ENCODE measurements around the gene BAMBI.
A peak's percentile ranks its signal among the peaks of the same experiment; 100 is the strongest.
"Not testable (repeated sequence)": the region's sequence is repeated elsewhere in the genome, so short reads cannot be mapped to it uniquely, and the experiment has no call there.

The BAMBI gene

DNA sequence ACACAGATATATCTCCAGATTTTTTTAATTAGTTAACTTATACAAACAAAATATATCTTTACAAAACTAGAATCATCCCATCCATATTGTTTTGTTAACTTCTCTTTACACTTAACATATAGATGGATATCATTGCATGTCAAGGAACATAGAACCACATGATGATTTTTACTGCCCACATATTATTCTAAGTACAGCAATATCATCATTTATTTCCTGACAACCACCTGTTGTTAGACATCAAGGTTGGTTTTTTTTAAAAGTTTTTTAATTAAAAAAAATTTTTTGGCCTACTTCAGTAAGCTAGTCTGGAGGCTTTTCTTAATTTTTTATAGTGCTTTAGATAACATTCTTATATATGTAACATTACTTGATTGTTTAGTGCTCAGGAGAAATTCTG, 38.9 kb upstream of the BAMBI start:
- TF ChIP-seq, protein P1, sequence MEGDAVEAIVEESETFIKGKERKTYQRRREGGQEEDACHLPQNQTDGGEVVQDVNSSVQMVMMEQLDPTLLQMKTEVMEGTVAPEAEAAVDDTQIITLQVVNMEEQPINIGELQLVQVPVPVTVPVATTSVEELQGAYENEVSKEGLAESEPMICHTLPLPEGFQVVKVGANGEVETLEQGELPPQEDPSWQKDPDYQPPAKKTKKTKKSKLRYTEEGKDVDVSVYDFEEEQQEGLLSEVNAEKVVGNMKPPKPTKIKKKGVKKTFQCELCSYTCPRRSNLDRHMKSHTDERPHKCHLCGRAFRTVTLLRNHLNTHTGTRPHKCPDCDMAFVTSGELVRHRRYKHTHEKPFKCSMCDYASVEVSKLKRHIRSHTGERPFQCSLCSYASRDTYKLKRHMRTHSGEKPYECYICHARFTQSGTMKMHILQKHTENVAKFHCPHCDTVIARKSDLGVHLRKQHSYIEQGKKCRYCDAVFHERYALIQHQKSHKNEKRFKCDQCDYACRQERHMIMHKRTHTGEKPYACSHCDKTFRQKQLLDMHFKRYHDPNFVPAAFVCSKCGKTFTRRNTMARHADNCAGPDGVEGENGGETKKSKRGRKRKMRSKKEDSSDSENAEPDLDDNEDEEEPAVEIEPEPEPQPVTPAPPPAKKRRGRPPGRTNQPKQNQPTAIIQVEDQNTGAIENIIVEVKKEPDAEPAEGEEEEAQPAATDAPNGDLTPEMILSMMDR (conservative IDR thresholded peaks at IDR 0.05) = no peak
- no peak overlapping the region for H3K27ac ChIP-seq

DNA sequence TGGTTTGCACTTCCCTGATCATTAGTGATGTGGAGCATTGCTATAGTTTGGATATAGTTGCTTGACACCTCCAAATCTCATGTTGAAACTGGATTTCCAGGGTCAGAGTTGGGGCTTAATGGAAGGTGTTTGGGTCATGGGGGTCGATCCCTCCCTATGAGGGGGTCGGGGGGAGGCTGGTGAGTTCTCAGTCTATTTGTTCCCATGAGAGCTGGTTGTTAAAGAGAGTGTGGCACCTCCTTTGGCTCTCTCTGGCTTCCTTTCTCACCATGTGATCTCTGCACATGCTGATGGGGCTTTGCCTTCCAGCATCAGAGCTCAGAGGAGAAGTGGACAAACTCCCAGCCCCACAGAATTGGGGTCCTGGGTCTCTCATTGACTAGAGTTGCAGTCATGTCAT, 36.8 kb upstream of the BAMBI start:
- TF ChIP-seq, protein P1 (conservative IDR thresholded peaks at IDR 0.05) = no peak
- H3K27ac ChIP-seq = no peak overlapping the region

DNA sequence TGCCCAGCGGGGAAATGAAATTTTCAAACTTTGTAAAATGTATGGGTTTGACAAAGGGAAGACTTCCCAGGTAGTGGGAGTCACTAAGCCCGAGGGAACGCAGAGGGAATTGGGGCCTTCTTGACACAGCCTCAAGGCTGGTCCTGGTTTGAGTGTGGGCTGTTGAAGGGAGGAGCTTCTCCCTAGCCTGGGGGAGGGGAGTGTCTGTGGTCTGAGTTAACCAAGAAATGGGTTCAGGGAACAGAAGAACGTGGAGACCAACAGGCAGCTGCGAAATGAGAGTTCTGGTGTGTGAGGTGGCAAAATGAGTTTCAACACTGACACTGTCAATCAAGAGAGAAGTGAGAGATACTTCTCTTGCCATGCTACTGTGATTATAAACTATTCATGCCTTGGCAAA, 32.7 kb upstream of the BAMBI start:
- TF ChIP-seq, protein P1 (conservative IDR thresholded peaks at IDR 0.05) = no peak
- H3K27ac ChIP-seq = no peak overlapping the region

DNA sequence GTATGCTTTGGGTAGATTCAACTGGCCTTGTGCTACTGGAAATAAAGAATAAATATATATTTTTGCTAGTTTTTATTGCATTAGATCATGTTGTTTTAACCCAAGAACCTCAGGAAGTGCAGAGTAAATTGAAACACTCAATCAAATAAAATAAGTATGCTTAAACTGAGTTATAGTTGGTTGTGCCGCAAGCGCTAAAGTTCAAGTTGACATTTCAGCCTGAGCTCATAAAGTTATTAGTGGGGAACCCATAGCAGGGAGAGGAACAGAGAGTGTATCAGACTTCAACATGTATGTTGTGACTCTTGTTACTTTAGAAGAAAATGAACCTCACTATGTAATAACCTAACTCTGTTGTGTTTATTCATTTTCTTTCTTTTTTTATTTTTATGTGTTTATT, 25.2 kb upstream of the BAMBI start:
- H3K27ac ChIP-seq = no peak overlapping the region
- TF ChIP-seq, protein P1 (conservative IDR thresholded peaks at IDR 0.05) = no peak

DNA sequence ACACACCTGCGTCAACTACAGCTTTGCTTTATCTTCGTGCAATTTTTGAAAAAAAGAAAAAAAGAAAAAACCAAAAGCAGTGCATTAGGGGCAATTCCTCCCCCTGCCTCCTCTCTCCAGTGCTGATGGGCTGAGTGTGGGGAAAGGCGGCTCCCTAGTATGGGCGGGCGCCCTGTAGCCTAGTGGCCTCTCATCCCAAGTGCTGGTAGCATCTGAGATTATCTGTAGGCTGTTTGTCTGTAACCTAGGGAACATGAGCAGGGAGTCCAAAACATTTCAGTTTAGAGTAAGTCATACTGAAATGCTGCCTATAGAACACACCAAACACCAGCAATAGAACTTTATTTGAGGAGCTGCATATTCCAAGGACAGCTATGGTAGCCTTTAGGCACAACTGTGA, 24.6 kb upstream of the BAMBI start:
- TF ChIP-seq, protein P1 (conservative IDR thresholded peaks at IDR 0.05) = no peak
- no peak overlapping the region for H3K27ac ChIP-seq

DNA sequence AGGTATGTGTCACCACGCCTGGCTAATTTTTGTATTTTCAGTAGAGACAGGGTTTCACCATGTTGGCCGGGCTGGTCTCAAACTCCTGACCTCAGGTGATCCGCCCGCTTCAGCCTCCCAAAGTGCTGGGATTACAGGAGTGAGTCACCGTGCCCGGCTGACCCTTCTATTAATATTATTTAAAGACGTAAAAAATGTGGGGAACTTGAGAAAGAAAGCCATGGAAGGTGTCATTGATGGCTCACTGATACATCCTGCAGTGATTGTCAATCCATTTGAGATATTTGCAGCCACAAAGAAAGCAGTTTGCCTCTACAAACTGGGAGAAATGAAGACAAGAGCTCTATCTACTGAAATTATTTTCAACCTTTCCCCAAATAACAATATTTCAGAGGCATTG, 18.5 kb upstream of the BAMBI start:
- H3K27ac ChIP-seq = not testable (repeated sequence)

DNA sequence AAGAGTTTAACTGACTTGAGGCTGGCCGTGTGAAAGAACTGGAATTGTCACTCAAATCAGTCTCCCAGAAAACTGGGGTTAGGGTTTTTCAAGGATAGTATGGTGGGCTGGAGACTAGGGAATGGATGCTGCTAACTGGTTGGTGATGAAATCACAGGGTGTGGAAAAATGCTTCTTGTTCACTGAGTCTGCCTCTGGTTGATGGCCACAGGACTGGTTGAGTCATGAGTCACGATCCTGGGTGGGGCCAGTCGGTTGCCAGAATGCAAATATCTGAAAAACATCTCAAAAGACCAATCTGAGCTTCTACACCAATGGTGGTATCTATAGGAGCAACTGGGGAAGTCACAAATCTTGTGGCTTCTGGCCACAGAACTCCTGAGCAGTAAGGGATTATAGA, 16.3 kb upstream of the BAMBI start:
- H3K27ac ChIP-seq = no peak overlapping the region
- TF ChIP-seq, protein P1 (conservative IDR thresholded peaks at IDR 0.05) = no peak

DNA sequence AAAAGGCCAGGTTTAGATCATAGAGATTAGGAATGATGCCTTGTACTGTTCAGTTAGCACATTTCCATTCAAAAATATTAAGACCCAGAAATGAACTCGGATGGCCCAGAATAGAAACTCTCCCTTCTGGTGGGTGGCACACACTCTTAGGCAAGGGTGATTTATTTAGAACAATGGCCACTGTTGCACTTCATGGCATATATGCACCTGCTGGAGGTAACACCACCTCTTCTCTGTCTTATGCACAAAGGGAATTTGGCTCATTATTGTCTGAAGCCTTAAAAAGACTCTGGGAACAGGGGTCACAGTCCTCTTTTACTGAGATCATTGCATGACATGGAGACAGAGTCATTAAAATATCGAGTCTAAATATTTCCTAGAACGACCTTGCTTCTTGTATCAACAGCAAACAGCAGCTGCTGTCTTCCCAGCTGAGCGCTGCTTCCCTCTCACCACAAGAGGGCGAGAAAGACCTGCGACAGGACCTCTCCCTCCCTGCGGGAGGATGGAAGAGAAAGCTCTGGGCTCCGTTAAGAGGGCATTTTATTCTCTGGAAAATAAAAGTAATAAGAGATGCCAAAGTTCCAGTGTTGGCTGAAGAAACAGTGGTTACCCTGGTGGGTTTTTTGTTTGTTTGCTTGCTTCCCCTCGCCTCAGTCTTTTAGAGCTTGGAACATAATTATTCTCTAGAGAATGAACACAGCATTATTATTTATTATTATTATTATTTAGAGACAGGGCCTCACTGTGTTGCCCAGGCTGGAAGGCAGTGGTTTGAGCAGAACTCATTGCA, 13.5 kb upstream of the BAMBI start:
- H3K27ac ChIP-seq = no peak overlapping the region
- TF ChIP-seq, protein P1 (conservative IDR thresholded peaks at IDR 0.05) = peak; percentile 97
